Chondrocyte (in vitro differentiated cells): ENCODE results near the gene ERLEC1. TPM values are rescaled to one million over a fixed set of nuclear protein-coding genes. Genes with fewer than 3 reads are reported as not detected.

ENCODE experiments used
- DNase-seq: peaks from one replicate; pipeline ENCODE4 v3.0.0; 2021; ENCODE audit warnings: mixed read lengths, low spot score
- H3K27ac Mint-ChIP-seq: one replicate; pipeline ENCODE4 v1.8.0; 2021; ENCODE audit warnings: mild to moderate bottlenecking, moderate library complexity, mixed read lengths; ENCODE audit not compliant: unreplicated experiment
- H3K27me3 Mint-ChIP-seq: 2 replicates; pipeline ENCODE4 v1.8.0; 2021; ENCODE audit warnings: low read depth, mixed read lengths
- H3K36me3 Mint-ChIP-seq: 2 replicates; pipeline ENCODE4 v1.8.0; 2021; ENCODE audit warnings: low read depth, mixed read lengths
- H3K4me1 Mint-ChIP-seq: 2 replicates; pipeline ENCODE4 v1.8.0; 2021; ENCODE audit warnings: low read depth, mild to moderate bottlenecking, mixed read lengths
- H3K4me3 Mint-ChIP-seq: one replicate; pipeline ENCODE4 v1.8.0; 2021; ENCODE audit warnings: mild to moderate bottlenecking, moderate library complexity, mixed read lengths; ENCODE audit not compliant: unreplicated experiment
- H3K9me3 Mint-ChIP-seq: 2 replicates; pipeline ENCODE4 v1.8.0; 2021; ENCODE audit warnings: low read depth, mixed read lengths
- microRNA-seq: library from miRNA; unstranded; fragments of <30 nt; microRNA quantifications from one replicate; pipeline ENCODE4 v1.2.0, GENCODE V29; 2020; ENCODE audit warnings: borderline number of aligned reads
- total RNA-seq: library from RNA; stranded (reverse); gene quantifications from 3 replicates; pipeline ENCODE4 v1.2.1, GENCODE V29; 2021
- TF ChIP-seq, protein P1 (sequence below): fragments of 200-600 bp; sonication (generic); IDR thresholded peaks from 2 replicates; pipeline ENCODE4 v1.5.0; 2021; ENCODE audit warnings: antibody characterized with exemption, mild to moderate bottlenecking, moderate library complexity

ERLEC1 gene
- total RNA-seq, 1 donor from 2014 or later, result 71.4 TPM

DNA sequence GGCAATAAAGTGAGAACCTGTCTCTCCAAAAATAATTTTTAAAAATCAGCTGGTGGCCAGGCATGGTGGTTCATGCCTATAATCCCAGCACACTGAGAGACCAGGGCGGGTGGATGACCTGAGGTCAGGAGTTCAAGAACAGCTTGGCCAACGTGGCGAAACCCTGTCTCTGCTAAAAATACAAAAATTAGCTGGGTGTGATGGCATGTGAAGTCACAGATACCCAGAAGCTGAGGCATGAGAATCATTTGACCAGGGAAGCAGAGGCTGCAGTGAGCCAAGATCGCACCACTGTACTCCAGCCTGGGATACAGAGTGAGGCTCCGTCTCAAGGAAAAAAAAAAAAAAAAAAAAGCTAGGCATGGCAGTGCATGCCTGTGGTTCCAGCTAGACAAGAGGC, 80.3 kb downstream of the ERLEC1 start:
- Mint-ChIP-seq H3K4me1 (no peaks in the 10 kb centered on the region), H3K9me3 (no peaks in the 10 kb centered on the region), H3K27ac (no peak overlapping the region), H3K36me3 (peaks cover 20% of the 10 kb centered on the region), H3K27me3 (no peaks in the 10 kb centered on the region), H3K4me3 (no peak overlapping the region)
- no peak for DNase-seq
- TF ChIP-seq, protein P1, sequence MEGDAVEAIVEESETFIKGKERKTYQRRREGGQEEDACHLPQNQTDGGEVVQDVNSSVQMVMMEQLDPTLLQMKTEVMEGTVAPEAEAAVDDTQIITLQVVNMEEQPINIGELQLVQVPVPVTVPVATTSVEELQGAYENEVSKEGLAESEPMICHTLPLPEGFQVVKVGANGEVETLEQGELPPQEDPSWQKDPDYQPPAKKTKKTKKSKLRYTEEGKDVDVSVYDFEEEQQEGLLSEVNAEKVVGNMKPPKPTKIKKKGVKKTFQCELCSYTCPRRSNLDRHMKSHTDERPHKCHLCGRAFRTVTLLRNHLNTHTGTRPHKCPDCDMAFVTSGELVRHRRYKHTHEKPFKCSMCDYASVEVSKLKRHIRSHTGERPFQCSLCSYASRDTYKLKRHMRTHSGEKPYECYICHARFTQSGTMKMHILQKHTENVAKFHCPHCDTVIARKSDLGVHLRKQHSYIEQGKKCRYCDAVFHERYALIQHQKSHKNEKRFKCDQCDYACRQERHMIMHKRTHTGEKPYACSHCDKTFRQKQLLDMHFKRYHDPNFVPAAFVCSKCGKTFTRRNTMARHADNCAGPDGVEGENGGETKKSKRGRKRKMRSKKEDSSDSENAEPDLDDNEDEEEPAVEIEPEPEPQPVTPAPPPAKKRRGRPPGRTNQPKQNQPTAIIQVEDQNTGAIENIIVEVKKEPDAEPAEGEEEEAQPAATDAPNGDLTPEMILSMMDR, result no peak

DNA sequence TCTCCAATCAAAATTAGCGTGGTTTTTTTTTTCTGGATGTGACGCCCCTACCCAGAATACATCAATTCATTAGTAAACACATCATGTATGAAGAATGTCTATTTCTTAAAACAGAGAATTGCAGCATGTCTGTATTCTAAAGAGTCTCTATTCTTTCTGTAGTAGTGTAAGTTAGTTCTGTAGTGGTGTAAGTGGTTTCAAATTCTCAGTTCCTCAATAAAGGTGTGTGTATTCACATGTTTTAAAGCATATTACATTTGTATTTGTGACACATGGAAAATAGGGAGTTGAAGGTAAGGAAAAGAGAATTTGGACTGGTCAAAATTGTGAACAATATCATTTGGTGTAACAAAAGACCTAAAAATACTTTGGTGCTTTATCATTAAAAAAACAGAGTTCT, 80.9 kb downstream of the ERLEC1 start:
- DNase-seq, result no peak
- TF ChIP-seq, protein P1, result no peak
- Mint-ChIP-seq H3K4me3 (no peak overlapping the region), H3K9me3 (no peaks in the 10 kb centered on the region), H3K36me3 (peaks cover 20% of the 10 kb centered on the region), H3K27me3 (no peaks in the 10 kb centered on the region), H3K27ac (no peak overlapping the region), H3K4me1 (no peaks in the 10 kb centered on the region)

Small RNA genes lying within 50 kb of the gene (microRNA-seq; reads per million reads assigned to microRNA genes)
- gene MIR3682, result not detected

Other genes starting within 250 kb of the ERLEC1 start
- gene CHAC2, start 19.2 kb upstream of the ERLEC1 start, total RNA-seq, result 2.7 to 3.0 TPM (median 2.9 TPM) in 3 replicates
- gene ASB3, start 91 bp upstream of the ERLEC1 start, total RNA-seq, result 18.9 to 28.4 TPM (median 20.9 TPM) in 3 replicates
- 1.1 to 2.4 TPM (median 1.2 TPM) in 3 replicates for gene GPR75, start 72.9 kb downstream of the ERLEC1 start, total RNA-seq
- gene PSME4, start 183.9 kb downstream of the ERLEC1 start, total RNA-seq, result 42.0 to 54.1 TPM (median 45.3 TPM) in 3 replicates